ENCODE measurements around the gene FAM8A1.
A peak's percentile ranks its signal among the peaks of the same experiment; 100 is the strongest.

FAM8A1 gene

GRCh38 chr6:17601386-17601703, 1.2 kb downstream of the FAM8A1 start:
- no peaks in the 10 kb centered on the region for H3K9me3 ChIP-seq (replicated peaks; ENCODE audit: insufficient read depth, low read length)
- peak overlapping the region; percentile 86; the same call in 1 of the 2 replicates for H3K9ac ChIP-seq (ENCODE audit: low read length)
- H3K79me2 ChIP-seq (ENCODE audit: low read length) = peaks cover 20% of the 10 kb centered on the region
- H3K4me2 ChIP-seq (ENCODE audit: low read depth, low read length) = peak overlapping the region; percentile 91
- no peak for DNase-seq
- H3K27me3 ChIP-seq (replicated peaks; ENCODE audit: insufficient read depth, low read length) = no peaks in the 10 kb centered on the region
- no peak for TF ChIP-seq EZH2 (optimal IDR thresholded peaks at IDR 0.05; ENCODE audit: low read depth, low read length)
- peak overlapping the region; percentile 97 for H2AFZ ChIP-seq (ENCODE audit: low read length)
- H3K9me2 ChIP-seq (replicated peaks; ENCODE audit: insufficient read depth, low read length) = no peaks in the 10 kb centered on the region
- no peaks in the 10 kb centered on the region; the same call in 1 of the 2 replicates for H3K4me1 ChIP-seq (ENCODE audit: low read length)
- no peaks in the 10 kb centered on the region for H3K36me3 ChIP-seq (replicated peaks; ENCODE audit: insufficient read depth, low read length)
- peaks cover 4% of the 10 kb centered on the region; the same call in 1 of the 2 replicates for H4K20me1 ChIP-seq (ENCODE audit: insufficient read depth, low read length)
- peak overlapping the region; percentile 64 for H3K4me3 ChIP-seq (ENCODE audit: low read length)
- peaks cover 6% of the 10 kb centered on the region for H3F3A ChIP-seq (ENCODE audit: insufficient read depth, low read length)
- H3K27ac ChIP-seq (ENCODE audit: low read length) = peak overlapping the region; percentile 81; the same call in 1 of the 2 replicates

DNA sequence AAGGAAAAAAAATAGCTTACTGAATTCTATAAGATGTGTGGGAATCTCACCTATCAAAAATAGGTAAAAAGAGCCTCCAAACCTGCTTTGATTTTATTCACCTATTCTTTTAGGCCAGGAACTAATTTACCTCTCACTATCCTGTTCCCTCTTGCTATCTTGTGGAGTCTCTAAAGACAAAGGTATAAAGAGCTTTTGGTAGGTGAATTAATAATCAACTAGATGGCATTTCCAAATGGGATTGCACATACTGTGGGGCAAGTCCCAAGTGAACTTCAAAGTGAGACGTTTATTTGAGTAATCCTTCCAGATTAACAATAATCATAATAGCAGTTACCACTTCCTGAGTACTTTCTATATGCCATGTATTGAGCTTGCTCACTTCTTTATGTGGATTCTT, 2.8 kb downstream of the FAM8A1 start:
- Histone ChIP-seq H3K27me3 (replicated peaks; ENCODE audit: insufficient read depth, low read length) (no peaks in the 10 kb centered on the region), H3K9me2 (replicated peaks; ENCODE audit: insufficient read depth, low read length) (no peaks in the 10 kb centered on the region), H3K36me3 (replicated peaks; ENCODE audit: insufficient read depth, low read length) (no peaks in the 10 kb centered on the region), H3K4me2 (ENCODE audit: low read depth, low read length) (no peak overlapping the region), H3K27ac (ENCODE audit: low read length) (no peak overlapping the region), H3K4me3 (ENCODE audit: low read length) (no peak overlapping the region), H3K79me2 (ENCODE audit: low read length) (peaks cover 20% of the 10 kb centered on the region), H4K20me1 (ENCODE audit: insufficient read depth, low read length) (peaks cover 4% of the 10 kb centered on the region; the same call in 1 of the 2 replicates), H3K9ac (ENCODE audit: low read length) (no peak overlapping the region), H3F3A (ENCODE audit: insufficient read depth, low read length) (peaks cover 6% of the 10 kb centered on the region), H3K9me3 (replicated peaks; ENCODE audit: insufficient read depth, low read length) (no peaks in the 10 kb centered on the region), H3K4me1 (ENCODE audit: low read length) (no peaks in the 10 kb centered on the region; the same call in 1 of the 2 replicates), H2AFZ (ENCODE audit: low read length) (no peak overlapping the region)
- DNase-seq = no peak
- TF ChIP-seq EZH2 (optimal IDR thresholded peaks at IDR 0.05; ENCODE audit: low read depth, low read length) (no peak), EZH2phosphoT487 (IDR thresholded peaks at IDR 0.05; ENCODE audit: low read length) (no peak)
- TF ChIP-seq, protein P1, sequence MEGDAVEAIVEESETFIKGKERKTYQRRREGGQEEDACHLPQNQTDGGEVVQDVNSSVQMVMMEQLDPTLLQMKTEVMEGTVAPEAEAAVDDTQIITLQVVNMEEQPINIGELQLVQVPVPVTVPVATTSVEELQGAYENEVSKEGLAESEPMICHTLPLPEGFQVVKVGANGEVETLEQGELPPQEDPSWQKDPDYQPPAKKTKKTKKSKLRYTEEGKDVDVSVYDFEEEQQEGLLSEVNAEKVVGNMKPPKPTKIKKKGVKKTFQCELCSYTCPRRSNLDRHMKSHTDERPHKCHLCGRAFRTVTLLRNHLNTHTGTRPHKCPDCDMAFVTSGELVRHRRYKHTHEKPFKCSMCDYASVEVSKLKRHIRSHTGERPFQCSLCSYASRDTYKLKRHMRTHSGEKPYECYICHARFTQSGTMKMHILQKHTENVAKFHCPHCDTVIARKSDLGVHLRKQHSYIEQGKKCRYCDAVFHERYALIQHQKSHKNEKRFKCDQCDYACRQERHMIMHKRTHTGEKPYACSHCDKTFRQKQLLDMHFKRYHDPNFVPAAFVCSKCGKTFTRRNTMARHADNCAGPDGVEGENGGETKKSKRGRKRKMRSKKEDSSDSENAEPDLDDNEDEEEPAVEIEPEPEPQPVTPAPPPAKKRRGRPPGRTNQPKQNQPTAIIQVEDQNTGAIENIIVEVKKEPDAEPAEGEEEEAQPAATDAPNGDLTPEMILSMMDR (IDR thresholded peaks at IDR 0.05; ENCODE audit: low read length) = no peak

DNA sequence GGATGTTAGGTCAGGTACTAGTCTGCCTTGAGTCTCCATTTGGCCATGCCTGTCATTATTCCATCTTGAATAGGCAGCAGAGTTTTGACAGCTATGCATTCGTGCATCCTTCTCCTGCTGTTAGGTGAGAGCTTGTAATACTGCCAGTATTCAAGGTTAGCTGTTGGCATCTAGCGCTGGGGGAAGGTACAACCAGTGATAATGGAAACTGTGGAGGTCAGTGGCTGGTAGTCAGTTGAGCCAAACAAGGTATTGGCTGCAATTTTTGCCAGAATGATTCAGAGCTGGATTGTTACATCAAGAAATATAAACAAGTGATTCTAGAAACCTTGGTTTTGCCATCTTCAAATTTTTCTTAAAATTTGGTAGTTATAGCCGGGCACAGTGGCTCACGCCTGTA, 6.5 kb downstream of the FAM8A1 start:
- Histone ChIP-seq H3K9me2 (replicated peaks; ENCODE audit: insufficient read depth, low read length) (no peaks in the 10 kb centered on the region), H3K9me3 (replicated peaks; ENCODE audit: insufficient read depth, low read length) (no peaks in the 10 kb centered on the region), H2AFZ (ENCODE audit: low read length) (no peak overlapping the region), H4K20me1 (ENCODE audit: insufficient read depth, low read length) (peaks cover 4% of the 10 kb centered on the region; the same call in 1 of the 2 replicates), H3K9ac (ENCODE audit: low read length) (no peak overlapping the region), H3K27ac (ENCODE audit: low read length) (no peak overlapping the region), H3K4me1 (ENCODE audit: low read length) (no peaks in the 10 kb centered on the region; the same call in 1 of the 2 replicates), H3K36me3 (replicated peaks; ENCODE audit: insufficient read depth, low read length) (no peaks in the 10 kb centered on the region), H3K4me3 (ENCODE audit: low read length) (no peak overlapping the region), H3K4me2 (ENCODE audit: low read depth, low read length) (no peak overlapping the region), H3F3A (ENCODE audit: insufficient read depth, low read length) (no peaks in the 10 kb centered on the region; the same call in 1 of the 2 replicates), H3K79me2 (ENCODE audit: low read length) (peaks cover 10% of the 10 kb centered on the region), H3K27me3 (replicated peaks; ENCODE audit: insufficient read depth, low read length) (no peaks in the 10 kb centered on the region)
- DNase-seq = no peak
- TF ChIP-seq EZH2phosphoT487 (IDR thresholded peaks at IDR 0.05; ENCODE audit: low read length) = no peak
- TF ChIP-seq, protein P1 (IDR thresholded peaks at IDR 0.05; ENCODE audit: low read length) = no peak
- TF ChIP-seq EZH2 (optimal IDR thresholded peaks at IDR 0.05; ENCODE audit: low read depth, low read length) = no peak

DNA sequence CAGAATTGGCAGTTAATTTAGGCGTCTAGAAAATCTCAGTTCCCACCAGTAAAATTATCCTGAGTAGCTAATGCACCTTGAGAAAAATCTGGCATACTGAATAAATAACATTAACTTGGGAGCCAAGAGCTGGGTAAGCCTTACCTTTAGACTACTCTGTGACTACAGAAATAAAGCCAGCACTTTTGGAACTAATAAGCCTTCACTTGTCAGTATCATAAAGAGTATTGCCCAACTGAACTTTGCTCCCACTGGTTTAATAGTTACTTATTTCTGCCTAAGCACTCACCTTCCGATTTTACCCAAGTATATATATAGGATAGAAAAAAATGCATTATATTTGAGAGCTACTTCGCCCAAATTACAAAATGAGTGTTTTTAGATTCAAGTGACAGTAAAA, 10.7 kb downstream of the FAM8A1 start:
- H3K27ac ChIP-seq (ENCODE audit: low read length) = no peak overlapping the region
- H3K4me1 ChIP-seq (ENCODE audit: low read length) = no peaks in the 10 kb centered on the region
- H3K9me3 ChIP-seq (replicated peaks; ENCODE audit: insufficient read depth, low read length) = no peaks in the 10 kb centered on the region
- no peaks in the 10 kb centered on the region for H3F3A ChIP-seq (ENCODE audit: insufficient read depth, low read length)
- H3K79me2 ChIP-seq (ENCODE audit: low read length) = no peaks in the 10 kb centered on the region
- no peaks in the 10 kb centered on the region for H3K27me3 ChIP-seq (replicated peaks; ENCODE audit: insufficient read depth, low read length)
- H3K4me3 ChIP-seq (ENCODE audit: low read length) = no peak overlapping the region
- no peak overlapping the region for H3K9ac ChIP-seq (ENCODE audit: low read length)
- DNase-seq = no peak
- H3K36me3 ChIP-seq (replicated peaks; ENCODE audit: insufficient read depth, low read length) = no peaks in the 10 kb centered on the region; the same call in 1 of the 2 replicates
- TF ChIP-seq EZH2 (optimal IDR thresholded peaks at IDR 0.05; ENCODE audit: low read depth, low read length) (no peak), EZH2phosphoT487 (IDR thresholded peaks at IDR 0.05; ENCODE audit: low read length) (no peak)
- TF ChIP-seq, protein P1 (IDR thresholded peaks at IDR 0.05; ENCODE audit: low read length) = no peak
- H3K4me2 ChIP-seq (ENCODE audit: low read depth, low read length) = no peak overlapping the region
- no peaks in the 10 kb centered on the region for H3K9me2 ChIP-seq (replicated peaks; ENCODE audit: insufficient read depth, low read length)
- no peaks in the 10 kb centered on the region for H4K20me1 ChIP-seq (ENCODE audit: insufficient read depth, low read length)
- no peak overlapping the region for H2AFZ ChIP-seq (ENCODE audit: low read length)
